Measurements from ENCODE around the gene C19orf73.
A peak's percentile ranks its signal among the peaks of the same experiment; 100 is the strongest.
"Not testable (repeated sequence)": the region's sequence is repeated elsewhere in the genome, so short reads cannot be mapped to it uniquely, and the experiment has no call there.

The C19orf73 gene

GRCh38 chr19:49121841-49122240, 2.9 kb upstream of the C19orf73 start:
- DNase-seq = not testable (repeated sequence)

- DNase-seq = no peak
Measured at GRCh38 chr19:49120868-49121267, 1.9 kb upstream of the C19orf73 start.

GRCh38 chr19:49120325-49120683, 1.4 kb upstream of the C19orf73 start:
- no peak for DNase-seq

GRCh38 chr19:49119411-49120324, 725 bp upstream of the C19orf73 start, which contains the start of gene PPFIA3:
Gene PPFIA3 (plus strand): TSS chr19:49119544. CDS start chr19:49127874, 8,330 bp downstream.
- peak in 1 of 5 experiments; percentile 22 for DNase-seq

- DNase-seq = no peak
Measured at GRCh38 chr19:49117677-49118564, 1.0 kb downstream of the C19orf73 start.

- DNase-seq = no peak
Measured at GRCh38 chr19:49116544-49116943, 2.4 kb downstream of the C19orf73 start.

GRCh38 chr19:49114630-49115363, 4.1 kb downstream of the C19orf73 start:
- peak in 3 of 5 experiments; percentile 28 to 70 (median 33) for DNase-seq

- peak; percentile 53 to 78 (median 70) for DNase-seq
Measured at GRCh38 chr19:49113762-49114629, 4.9 kb downstream of the C19orf73 start, which contains the start of gene LIN7B. Gene LIN7B (plus strand): TSS chr19:49114370. CDS start chr19:49114405, 35 bp downstream.

- no peak for DNase-seq
Measured at GRCh38 chr19:49111218-49111998, 7.5 kb downstream of the C19orf73 start.

- no peak for DNase-seq
Measured at GRCh38 chr19:49110567-49110966, 8.4 kb downstream of the C19orf73 start.

- no peak for DNase-seq
Measured at GRCh38 chr19:49109569-49110233, 9.2 kb downstream of the C19orf73 start.

GRCh38 chr19:49109051-49109450, 9.9 kb downstream of the C19orf73 start:
- no peak for DNase-seq

- DNase-seq = no peak
Measured at GRCh38 chr19:49107625-49108459, 11.1 kb downstream of the C19orf73 start.

GRCh38 chr19:49106648-49107135, 12.3 kb downstream of the C19orf73 start:
- DNase-seq = peak in 3 of 5 experiments; percentile 56 to 68 (median 56)

GRCh38 chr19:49104229-49104864, 14.6 kb downstream of the C19orf73 start:
- no peak for DNase-seq

GRCh38 chr19:49103331-49104085, 15.4 kb downstream of the C19orf73 start:
- DNase-seq = no peak

- DNase-seq = no peak
Measured at GRCh38 chr19:49102303-49102702, 16.6 kb downstream of the C19orf73 start.

- DNase-seq = no peak
Measured at GRCh38 chr19:49101160-49101559, 17.8 kb downstream of the C19orf73 start.
